Measurements from ENCODE around the gene FBXL14.

The FBXL14 gene

DNA sequence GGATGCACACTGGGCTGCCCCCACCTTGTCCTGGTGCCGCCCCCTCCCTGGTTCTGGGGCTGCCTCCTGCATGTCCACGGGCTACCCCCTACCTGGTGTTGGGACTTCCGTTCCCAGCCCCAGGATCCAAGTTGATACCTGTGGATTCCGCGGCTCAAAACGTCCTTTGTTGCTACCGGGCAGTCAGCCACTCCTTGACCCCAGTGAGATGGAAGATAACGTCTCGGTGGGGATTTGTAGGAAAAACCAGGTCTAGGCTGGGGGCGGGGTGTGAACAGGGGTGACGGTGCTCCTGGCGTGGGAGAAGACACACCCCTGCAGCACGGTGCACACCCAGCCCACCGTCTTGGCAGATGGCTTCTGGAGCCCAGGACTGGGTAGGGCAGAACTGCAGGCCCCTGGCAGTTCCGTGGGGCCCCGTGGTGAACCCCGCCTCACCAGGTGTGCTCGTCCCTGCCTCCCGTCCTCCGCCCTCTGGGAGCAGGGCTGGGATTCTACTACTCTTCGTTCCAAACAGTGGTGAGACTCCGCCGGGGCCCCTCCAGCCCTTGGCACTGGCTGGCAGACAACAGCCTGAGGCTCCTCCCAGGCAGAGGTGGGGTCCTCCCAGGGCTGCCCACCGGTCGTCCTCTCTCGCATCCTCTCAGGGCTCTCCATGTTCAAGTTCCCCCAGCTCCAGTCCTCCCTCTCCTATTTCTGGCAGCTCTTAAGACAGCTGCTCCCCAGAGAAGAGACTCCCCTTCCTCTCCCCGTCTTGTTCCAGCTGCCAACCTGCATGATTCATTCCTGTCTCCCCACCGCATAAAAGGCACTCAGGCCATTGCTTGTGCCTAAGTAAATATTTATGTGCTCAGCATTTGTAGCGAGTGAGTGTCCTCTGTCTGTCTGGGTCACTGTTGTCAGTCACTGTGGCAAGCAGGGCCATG is 75.5 kb downstream of the FBXL14 start:
- TF ChIP-seq ARNT (IDR thresholded peaks at IDR 0.05) (no peak), SUZ12 (IDR thresholded peaks at IDR 0.05) (no peak)
- CTCF ChIA-PET: interaction anchor here (0.7 kb wide), 1 partner anchor 87 kb away, joined by 3 read pairs; no protein-coding TSS in a partner anchor
- POLR2A ChIA-PET: interaction anchor here (1.0 kb wide), 1 partner anchor 69 kb away, joined by 3 read pairs; no protein-coding TSS in a partner anchor
- no peak for DNase-seq (ENCODE audit: extremely low spot score)

DNA sequence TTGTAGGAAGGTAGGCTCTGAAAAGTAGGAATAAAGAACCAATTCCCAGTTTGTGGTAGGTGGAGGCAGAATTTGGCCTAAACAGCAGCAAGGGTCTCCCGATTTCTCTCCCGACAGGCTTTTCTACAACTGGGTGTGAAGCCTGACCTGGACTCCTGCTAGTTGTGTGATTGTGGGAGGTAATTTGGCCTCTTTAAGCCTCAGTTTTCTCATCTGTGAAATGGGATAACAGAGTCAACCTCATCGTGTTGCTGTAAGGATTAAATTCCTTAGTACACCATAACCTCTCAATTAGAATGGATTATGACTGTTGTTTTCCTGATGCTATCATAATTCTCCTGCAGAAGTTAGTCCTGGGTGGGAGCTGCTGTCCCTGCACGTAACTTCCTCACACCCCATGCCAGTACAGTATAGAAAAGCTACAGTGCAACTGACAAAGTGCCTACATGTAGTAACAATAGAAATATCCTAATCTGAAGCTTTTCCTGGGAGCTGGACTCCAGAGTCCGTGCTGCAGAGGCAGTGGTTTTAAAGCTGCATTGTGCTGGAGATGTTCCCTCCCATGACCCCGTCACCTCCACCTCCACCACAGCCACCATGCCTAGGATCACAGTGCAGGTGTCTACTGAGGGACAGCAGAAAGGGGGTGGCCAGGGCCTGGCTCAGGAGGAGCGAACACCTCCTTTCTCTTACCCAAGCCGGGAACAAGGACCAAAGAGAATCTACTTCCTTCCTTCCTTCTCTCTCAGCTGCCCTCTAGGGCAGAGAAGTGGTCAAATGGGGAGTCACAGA is 76.5 kb downstream of the FBXL14 start:
- DNase-seq (ENCODE audit: extremely low spot score): no peak
- CTCF ChIA-PET: interaction anchor here (0.6 to 1.9 kb wide), 12 partner anchors 8 to 571 kb away, joined by 3 to 10 read pairs (median 4); no protein-coding TSS in a partner anchor

DNA sequence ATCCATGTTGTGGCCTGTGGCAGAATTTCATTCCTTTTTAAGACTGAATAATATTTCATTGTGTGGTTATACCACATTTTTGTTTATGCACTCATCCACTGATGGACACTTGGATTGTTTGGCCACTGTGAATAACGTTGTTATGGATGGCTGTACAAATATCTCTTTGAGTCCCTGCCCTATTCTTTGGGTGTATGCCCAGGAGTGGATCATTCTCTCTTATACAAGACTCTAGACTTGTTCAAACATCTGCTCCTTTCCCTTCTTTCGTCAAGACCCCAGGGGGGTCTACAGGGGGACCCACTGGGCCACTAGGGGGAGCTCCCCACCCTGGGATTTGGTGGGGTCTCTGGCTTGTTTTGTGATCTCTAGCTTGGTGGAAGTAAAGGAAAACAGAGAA is 77.4 kb downstream of the FBXL14 start:
- peak; percentile 34 for DNase-seq (ENCODE audit: extremely low spot score)
- CTCF ChIA-PET: interaction anchor here (0.6 to 1.9 kb wide), 12 partner anchors 9 to 1234 kb away, joined by 3 to 10 read pairs (median 4); no protein-coding TSS in a partner anchor
- no peak for TF ChIP-seq NFRKB (IDR thresholded peaks at IDR 0.05)
- no peak for TF ChIP-seq L3MBTL2 (conservative IDR thresholded peaks at IDR 0.05)
- TF ChIP-seq, protein P1, sequence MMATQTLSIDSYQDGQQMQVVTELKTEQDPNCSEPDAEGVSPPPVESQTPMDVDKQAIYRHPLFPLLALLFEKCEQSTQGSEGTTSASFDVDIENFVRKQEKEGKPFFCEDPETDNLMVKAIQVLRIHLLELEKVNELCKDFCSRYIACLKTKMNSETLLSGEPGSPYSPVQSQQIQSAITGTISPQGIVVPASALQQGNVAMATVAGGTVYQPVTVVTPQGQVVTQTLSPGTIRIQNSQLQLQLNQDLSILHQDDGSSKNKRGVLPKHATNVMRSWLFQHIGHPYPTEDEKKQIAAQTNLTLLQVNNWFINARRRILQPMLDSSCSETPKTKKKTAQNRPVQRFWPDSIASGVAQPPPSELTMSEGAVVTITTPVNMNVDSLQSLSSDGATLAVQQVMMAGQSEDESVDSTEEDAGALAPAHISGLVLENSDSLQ (IDR thresholded peaks at IDR 0.05): no peak
- TF ChIP-seq ELF4 (IDR thresholded peaks at IDR 0.05): no peak
- TF ChIP-seq CTBP1 (IDR thresholded peaks at IDR 0.05; ENCODE audit: borderline replicate concordance): no peak
- TF ChIP-seq FOXK2 (IDR thresholded peaks at IDR 0.05): no peak
- POLR2A ChIA-PET: no interaction called here

More for the DNA sequence above, 76.5 kb downstream of the FBXL14 start:
- no peak for TF ChIP-seq FOXK2 (IDR thresholded peaks at IDR 0.05)
- TF ChIP-seq TARDBP (IDR thresholded peaks at IDR 0.05): no peak
- POLR2A ChIA-PET: interaction anchor here (1.0 kb wide), 1 partner anchor 70 kb away, joined by 3 read pairs; no protein-coding TSS in a partner anchor

All from HEK293T (cell line).